Liver (tissue), 9 donors: ENCODE data around the gene VWA5B2. TPM values are rescaled to one million over a fixed set of nuclear protein-coding genes. Genes with fewer than 3 reads are reported as not detected.

Experiments used
- DNase-seq: peaks from one replicate; pipeline ENCODE4 v3.0.0-alpha.2; 2017; ENCODE audit warnings: low spot score
- H3K27ac ChIP-seq, 2 donors: one replicate each; pipeline ENCODE4 v1.7.0; 2013; ENCODE audit warnings: inconsistent platforms in 2 of 2, low read length in 2 of 2, control low read depth in 1 of 2, low read depth in 1 of 2, mild to moderate bottlenecking in 1 of 2
- H3K27me3 ChIP-seq, 4 donors: one replicate each; pipeline versions ENCODE4 v1.6.1 to v1.7.0; 2013; ENCODE audit warnings: low read length in 3 of 4, inconsistent platforms in 1 of 4, mild to moderate bottlenecking in 1 of 4, moderate library complexity in 1 of 4; ENCODE audit not compliant: control insufficient read depth in 4 of 4, insufficient read depth in 4 of 4
- H3K36me3 ChIP-seq, 4 donors: one replicate each; pipeline versions ENCODE4 v1.6.1 to v1.7.0; 2013; ENCODE audit warnings: low read length in 3 of 4, mild to moderate bottlenecking in 3 of 4, low read depth in 1 of 4, moderate library complexity in 1 of 4; ENCODE audit not compliant: control insufficient read depth in 4 of 4, insufficient read depth in 3 of 4
- H3K4me1 ChIP-seq, 4 donors: one replicate each; pipeline versions ENCODE4 v1.6.1 to v1.7.0; 2013; ENCODE audit warnings: low read length in 3 of 4, mild to moderate bottlenecking in 3 of 4, moderate library complexity in 1 of 4; ENCODE audit not compliant: control insufficient read depth in 4 of 4, insufficient read depth in 4 of 4
- H3K4me3 ChIP-seq, 3 donors: one replicate each; pipeline versions ENCODE4 v1.6.1 to v1.7.0; 2013; ENCODE audit warnings: low read length in 3 of 3, control low read depth in 1 of 3, low read depth in 1 of 3, mild to moderate bottlenecking in 1 of 3
- H3K9ac ChIP-seq, 2 donors: one replicate each; pipeline ENCODE4 v1.7.0; 2013; ENCODE audit warnings: low read length in 2 of 2, mild to moderate bottlenecking in 2 of 2, moderate library complexity in 2 of 2, control low read depth in 1 of 2, low read depth in 1 of 2
- H3K9me3 ChIP-seq, 4 donors: one replicate each; pipeline versions ENCODE4 v1.6.1 to v1.7.0; 2013; ENCODE audit warnings: low read length in 3 of 4; ENCODE audit not compliant: control insufficient read depth in 4 of 4
- ATF3 ChIP-seq: IDR thresholded peaks from 2 replicates; pipeline ENCODE4 v1.6.1; 2016; ENCODE audit warnings: antibody characterized with exemption
- EGR1 ChIP-seq, 2 donors: IDR thresholded peaks; 2 replicates each; pipeline ENCODE4 v1.6.1; 2016 to 2018; ENCODE audit warnings: antibody characterized with exemption in 2 of 2, low read depth in 2 of 2
- FOXA1 ChIP-seq: IDR thresholded peaks from 2 replicates; pipeline ENCODE4 v1.6.1; 2016; ENCODE audit warnings: antibody characterized with exemption
- FOXA2 ChIP-seq: IDR thresholded peaks from 2 replicates; pipeline ENCODE4 v1.6.1; 2016; ENCODE audit warnings: antibody characterized with exemption
- GABPA ChIP-seq, 2 donors: IDR thresholded peaks in 1 of 2; conservative IDR thresholded peaks in 1 of 2; 2 replicates each; pipeline ENCODE4 v1.6.1; 2016; ENCODE audit warnings: antibody characterized with exemption in 2 of 2, mild to moderate bottlenecking in 1 of 2, moderate library complexity in 1 of 2
- HNF4A ChIP-seq, 2 donors: conservative IDR thresholded peaks; 2 replicates each; pipeline ENCODE4 v1.6.1; 2016; ENCODE audit warnings: antibody characterized with exemption in 2 of 2, mild to moderate bottlenecking in 2 of 2
- HNF4G ChIP-seq: IDR thresholded peaks from 2 replicates; pipeline ENCODE4 v1.6.1; 2016; ENCODE audit warnings: antibody characterized with exemption
- JUND ChIP-seq, 2 donors: IDR thresholded peaks; 2 replicates each; pipeline ENCODE4 v1.6.1; 2016; ENCODE audit warnings: antibody characterized with exemption in 2 of 2
- MAX ChIP-seq: IDR thresholded peaks from 2 replicates; pipeline ENCODE4 v1.6.1; 2016; ENCODE audit warnings: antibody characterized with exemption
- NR2F2 ChIP-seq: IDR thresholded peaks from 2 replicates; pipeline ENCODE4 v1.6.1; 2016; ENCODE audit warnings: antibody characterized with exemption
- RAD21 ChIP-seq, 2 donors: IDR thresholded peaks; 2 replicates each; pipeline ENCODE4 v1.6.1; 2016; ENCODE audit warnings: antibody characterized with exemption in 2 of 2, mild to moderate bottlenecking in 2 of 2
- REST ChIP-seq: IDR thresholded peaks from 2 replicates; pipeline ENCODE4 v1.6.1; 2016; ENCODE audit warnings: antibody characterized with exemption, mild to moderate bottlenecking
- RXRA ChIP-seq, 2 donors: IDR thresholded peaks; 2 replicates each; pipeline ENCODE4 v1.6.1; 2017 to 2018; ENCODE audit warnings: antibody characterized with exemption in 2 of 2, mild to moderate bottlenecking in 1 of 2
- SP1 ChIP-seq: IDR thresholded peaks from 2 replicates; pipeline ENCODE4 v1.6.1; 2018; ENCODE audit warnings: antibody characterized with exemption, mild to moderate bottlenecking
- TAF1 ChIP-seq: conservative IDR thresholded peaks from 2 replicates; pipeline ENCODE4 v1.6.1; 2016; ENCODE audit warnings: antibody characterized with exemption, mild to moderate bottlenecking
- YY1 ChIP-seq: IDR thresholded peaks from 2 replicates; pipeline ENCODE4 v1.6.1; 2016; ENCODE audit warnings: antibody characterized with exemption, mild to moderate bottlenecking
- ZBTB33 ChIP-seq: IDR thresholded peaks from 2 replicates; pipeline ENCODE4 v1.6.1; 2016; ENCODE audit warnings: antibody characterized with exemption
- WGBS: extraction: QIAGEN DNeasy Blood & Tissue Kit; methylation state at CpG from one replicate; pipeline ENCODE4 v1.1.7; 2013; 5-methylcytosine and 5-hydroxymethylcytosine counted together
- polyA plus RNA-seq, 2 donors: library from polyadenylated mRNA; stranded (reverse) in 1 of 2; unstranded in 1 of 2; fragments of 200-250 nt in 1 of 2; fragments of >200 nt in 1 of 2; fragmentation: Nextera tagmentation in 1 of 2; extraction: Ambion mirVana in 1 of 2; gene quantifications; one replicate each; pipeline versions ENCODE4 v1.2.1 to v1.2.3, GENCODE V29; 2013 to 2015
- total RNA-seq, 2 donors: library from RNA; depleted of rRNA; stranded (reverse); fragments of >200 nt; gene quantifications; one replicate each; pipeline ENCODE4 v1.2.3, GENCODE V29; 2014
- donor health status: healthy.
- donor health status: healthy.
- donor health status: healthy.
- donor health status: healthy.
- donor health status: healthy.

VWA5B2 gene
- total and polyA plus RNA-seq, 4 donors = under 0.01 to 0.14 (median 0.08) TPM; not detected in 1

- Histone ChIP-seq H3K9me3 (no peaks in the 10 kb centered on the region), H3K9ac (no peak overlapping the region), H3K4me1 (peaks cover 9 to 29% (median 14%) of the 10 kb centered on the region in 4 donors), H3K27me3 (no peaks in the 10 kb centered on the region), H3K4me3 (peak overlapping the region in 1 of 3 donors; percentile 67), H3K27ac (no peak overlapping the region), H3K36me3 (peaks cover 0 to 5% (median 0%) of the 10 kb centered on the region in 4 donors)
- DNase-seq = no peak
- TF ChIP-seq YY1 = no peak
- no peak for TF ChIP-seq FOXA2
- TF ChIP-seq TAF1 = no peak
- TF ChIP-seq MAX = no peak
- no peak for TF ChIP-seq REST
- no peak for TF ChIP-seq ATF3
- no peak for TF ChIP-seq HNF4G
- TF ChIP-seq RXRA (IDR thresholded peaks at IDR 0.05) = no peak
- no peak for TF ChIP-seq NR2F2
- no peak for TF ChIP-seq JUND (IDR thresholded peaks at IDR 0.05)
- TF ChIP-seq EGR1 (IDR thresholded peaks at IDR 0.05; ENCODE audit: low read depth in 2 of 2) = no peak
- no peak for TF ChIP-seq RAD21 (IDR thresholded peaks at IDR 0.05)
- TF ChIP-seq ZBTB33 = no peak
- TF ChIP-seq HNF4A (conservative IDR thresholded peaks at IDR 0.05) = no peak
- no peak for TF ChIP-seq SP1
- no peak for TF ChIP-seq FOXA1
- TF ChIP-seq GABPA (IDR thresholded peaks at IDR 0.05 in 1 of 2, conservative IDR thresholded peaks at IDR 0.05 in 1 of 2) = no peak
- 22% methylated on average over 28 of the region's 28 CpGs for WGBS
Observed at GRCh38 chr3:184259396-184259877, 30.1 kb downstream of the VWA5B2 start.

GRCh38 chr3:184259878-184260723 is 30.7 kb downstream of the VWA5B2 start:
- H3K27ac ChIP-seq = no peak overlapping the region
- H3K27me3 ChIP-seq = no peaks in the 10 kb centered on the region
- WGBS = 3% methylated on average over 91 of the region's 91 CpGs
- H3K36me3 ChIP-seq = peaks cover 0 to 5% (median 0%) of the 10 kb centered on the region in 4 donors
- no peak overlapping the region for H3K9ac ChIP-seq
- TF ChIP-seq REST (peak; percentile 94), TAF1 (no peak)
- H3K4me1 ChIP-seq = peaks cover 9 to 29% (median 14%) of the 10 kb centered on the region in 4 donors
- H3K9me3 ChIP-seq = no peaks in the 10 kb centered on the region
- DNase-seq = no peak
- peak overlapping the region in 1 of 3 donors; percentile 67 for H3K4me3 ChIP-seq
